K562 (cell line): ENCODE data around the gene CSTA. TPM values are rescaled to one million over a fixed set of nuclear protein-coding genes. Genes with fewer than 3 reads are reported as not detected.
A peak's percentile ranks its signal among the peaks of the same experiment; 100 is the strongest.

ENCODE experiments used
- ATAC-seq: fragments of 200-7000 bp; cut with Tn5 transposase; 3 replicates; pipeline ENCODE4 v1.9.1; 2020; ENCODE audit warnings: moderate library complexity
- BruUV-seq: library from RNA; stranded (reverse); fragments of 400-500 nt; replicated peaks from 2 replicates; lab custom pipeline; 2021; lab: Mats Ljungman, UMichigan
- CTCF ChIA-PET: fragments of 300-600 bp; formaldehyde crosslinking; extraction: SDS; loops from one replicate; lab custom pipeline; 2021; ENCODE audit warnings: low intra/inter-chr PET ratio; lab: Yijun Ruan, JAX
- POLR2A ChIA-PET: fragments of 300-600, 350-650 bp; sonication (Branson Sonifier 250); formaldehyde crosslinking; extraction: SDS; loops from one replicate; lab custom pipeline; 2021; ENCODE audit warnings: antibody characterized with exemption, inconsistent platforms; lab: Yijun Ruan, JAX
- DNase-seq, 4 experiments: peaks; one replicate each; pipeline versions ENCODE4 v3.0.0 to v3.0.0-alpha.2; 2011 to 2018; ENCODE audit warnings: low spot score in 3 of 4, mixed read lengths in 3 of 4; ENCODE audit errors: extremely low read depth in 1 of 4
- FAIRE-seq: peaks from 2 replicates; lab custom pipeline; 2011; peaks lifted over from hg19 to GRCh38; lab: Jason Lieb, UNC
- H2AFZ ChIP-seq: 2 replicates; pipeline ENCODE4 v1.6.0; 2011; ENCODE audit warnings: low read depth, low read length, control low read depth, inconsistent platforms
- H3K27ac ChIP-seq: fragments of 200-600 bp; 3 replicates; pipeline ENCODE4 v1.8.0; 2011; ENCODE audit warnings: low read depth, mild to moderate bottlenecking, control low read depth, inconsistent platforms, low read length, moderate library complexity, mixed read lengths; ENCODE audit errors: extremely low read depth
- H3K27me3 ChIP-seq, 2 experiments: fragments of 300-600 bp in 1 of 2; 2 replicates in 1 of 2; 3 replicates in 1 of 2; pipeline versions ENCODE4 v1.6.0 to v1.8.0; 2011; ENCODE audit warnings: inconsistent platforms in 2 of 2, low read length in 2 of 2, mild to moderate bottlenecking in 1 of 2, mixed read lengths in 1 of 2, moderate library complexity in 1 of 2; ENCODE audit not compliant: control insufficient read depth in 2 of 2, insufficient read depth in 2 of 2
- H3K36me3 ChIP-seq: fragments of 300-600 bp; 3 replicates; pipeline ENCODE4 v1.8.0; 2011; ENCODE audit warnings: mild to moderate bottlenecking, low read length, inconsistent platforms; ENCODE audit not compliant: control insufficient read depth, insufficient read depth
- H3K4me1 ChIP-seq, 2 experiments: fragments of 200-600 bp in 1 of 2; replicated peaks in 1 of 2; 2 replicates in 1 of 2; 3 replicates in 1 of 2; pipeline versions ENCODE4 v1.5.1 to v1.8.0; 2011; ENCODE audit warnings: inconsistent platforms in 2 of 2, low read length in 2 of 2, mild to moderate bottlenecking in 1 of 2, mixed read lengths in 1 of 2, moderate library complexity in 1 of 2; ENCODE audit not compliant: control insufficient read depth in 2 of 2, insufficient read depth in 2 of 2
- H3K4me2 ChIP-seq: 2 replicates; pipeline ENCODE4 v1.6.1; 2011; ENCODE audit warnings: low read length, control low read depth, inconsistent platforms, mixed read lengths; ENCODE audit not compliant: insufficient read depth
- H3K4me3 ChIP-seq: fragments of 200-600 bp; sonication (generic), shearing (Covaris generic); 2 replicates; pipeline ENCODE4 v1.5.1; 2016; ENCODE audit warnings: control low read depth, inconsistent platforms
- H3K79me2 ChIP-seq: fragments of 200-600 bp; 3 replicates; pipeline ENCODE4 v1.8.0; 2011; ENCODE audit warnings: low read length, inconsistent platforms; ENCODE audit not compliant: control insufficient read depth, insufficient read depth
- H3K9ac ChIP-seq, 2 experiments: 2 replicates each; pipeline versions ENCODE4 v1.6.0 to v1.6.1; 2011; ENCODE audit warnings: low read depth in 2 of 2, low read length in 2 of 2, control low read depth in 1 of 2, inconsistent platforms in 1 of 2, mild to moderate bottlenecking in 1 of 2, mixed read lengths in 1 of 2; ENCODE audit not compliant: insufficient read depth in 1 of 2
- H3K9me1 ChIP-seq: one replicate; pipeline ENCODE4 v1.6.0; 2011; ENCODE audit warnings: inconsistent platforms, mild to moderate bottlenecking, low read length, moderate library complexity; ENCODE audit not compliant: control insufficient read depth, insufficient read depth
- H3K9me3 ChIP-seq: replicated peaks from 2 replicates; pipeline ENCODE4 v1.5.1; 2011; ENCODE audit warnings: low read depth, low read length, inconsistent platforms; ENCODE audit not compliant: control insufficient read depth, insufficient read depth
- H4K20me1 ChIP-seq: replicated peaks from 2 replicates; pipeline ENCODE4 v1.6.1; 2011; ENCODE audit warnings: low read length, inconsistent platforms, mixed read lengths; ENCODE audit not compliant: control insufficient read depth, insufficient read depth
- ATF1 ChIP-seq, 2 experiments: fragments of 450-650 bp in 1 of 2; IDR thresholded peaks; 2 replicates each; pipeline ENCODE4 v1.6.1; 2016; ENCODE audit warnings: missing compliant biosample characterization in 1 of 2, missing genetic modification characterization in 1 of 2
- DMBX1 ChIP-seq: fragments of 250-450 bp; sonication (Bioruptor Pico); IDR thresholded peaks from 2 replicates; pipeline ENCODE4 v1.8.0; 2022; ENCODE audit warnings: inconsistent platforms, mild to moderate bottlenecking, moderate library complexity, borderline replicate concordance
- EGR1 ChIP-seq: fragments of 450-650 bp; conservative IDR thresholded peaks from 2 replicates; pipeline ENCODE4 v1.6.1; 2017; ENCODE audit warnings: mild to moderate bottlenecking
- NRF1 ChIP-seq, 2 experiments: fragments of 450-650 bp; IDR thresholded peaks in 1 of 2; conservative IDR thresholded peaks in 1 of 2; 2 replicates each; pipeline ENCODE4 v1.6.1; 2014; ENCODE audit warnings: mild to moderate bottlenecking in 2 of 2
- PML ChIP-seq: IDR thresholded peaks from 2 replicates; pipeline ENCODE4 v1.6.1; 2012; ENCODE audit warnings: low read length, inconsistent platforms
- ZNF3 ChIP-seq: fragments of 250-450 bp; sonication (Bioruptor Pico); IDR thresholded peaks from 2 replicates; pipeline ENCODE4 v1.5.0; 2021; ENCODE audit warnings: mild to moderate bottlenecking, moderate library complexity
- WGBS: fragments of 100-300 bp; shearing (Covaris generic); methylation state at CpG from one replicate; pipeline ENCODE4 v1.1.6; 2016; ENCODE audit warnings: low coverage, mixed read lengths; ENCODE audit not compliant: insufficient coverage; ENCODE audit errors: missing lambda C conversion rate; 5-methylcytosine and 5-hydroxymethylcytosine counted together
- in situ Hi-C: fragments of 300-500 bp; cut with MboI; formaldehyde crosslinking; loops from 4 replicates; pipeline ENCODE4 v1.15.0; 2018; ENCODE audit warnings: inconsistent platforms, mixed read lengths
- intact Hi-C: fragments of 100-400 bp; cut with micrococcal nuclease; formaldehyde crosslinking; loops from 2 replicates; pipeline ENCODE4 v1.14.2; 2022
- polyA plus RNA-seq, 8 experiments: library from polyadenylated mRNA; depleted of rRNA in 4 of 8; stranded (reverse) in 5 of 8; unstranded in 3 of 8; fragments of >200 nt; fragmentation: Nextera tagmentation in 2 of 8; fragmentation: Illumina TruSeq in 1 of 8; extraction: Ambion mirVana in 2 of 8; extraction: Trizol in 1 of 8; gene quantifications; 2 replicates each; pipeline versions ENCODE4 v1.2.1 to v1.2.3, GENCODE V29; 2011 to 2014; ENCODE audit warnings: inconsistent platforms in 1 of 8, missing spikeins in 1 of 8
- total RNA-seq, 7 experiments: library from RNA; depleted of rRNA in 6 of 7; stranded (reverse); fragments of >200 nt in 6 of 7; fragmentation: Illumina TruSeq in 2 of 7; extraction: Trizol in 2 of 7; gene quantifications; 2 replicates each; pipeline versions ENCODE4 v1.2.1 to v1.2.3, GENCODE V29; 2011 to 2021; ENCODE audit warnings: low replicate concordance in 1 of 7
- TF ChIP-seq, protein P1 (sequence below), 2 experiments: fragments of 200-800 bp in 1 of 2; sonication (Bioruptor generic) in 1 of 2; sonication (generic) in 1 of 2; formaldehyde crosslinking in 1 of 2; IDR thresholded peaks in 1 of 2; conservative IDR thresholded peaks in 1 of 2; 2 replicates each; pipeline versions ENCODE4 v1.5.0 to v1.6.1; 2016 to 2020; ENCODE audit warnings: missing compliant biosample characterization in 1 of 2, missing genetic modification characterization in 1 of 2, missing genetic modification reagents in 1 of 2
- TF ChIP-seq, protein P2 (sequence below): IDR thresholded peaks from 2 replicates; pipeline ENCODE4 v1.6.1; 2011; ENCODE audit warnings: borderline replicate concordance, low read depth, mild to moderate bottlenecking, moderate library complexity, low read length; ENCODE audit not compliant: insufficient read depth, poor library complexity, severe bottlenecking
- TF ChIP-seq, protein P3 (sequence below): fragments of 250-450 bp; sonication (Bioruptor Pico); IDR thresholded peaks from 2 replicates; pipeline ENCODE4 v1.8.0; 2021; ENCODE audit warnings: moderate library complexity, mild to moderate bottlenecking, inconsistent platforms

The CSTA gene
- total and polyA plus RNA-seq, 9 of the 15 experiments (the other 6 are each of a cell fraction or from before 2014, with no cell fraction given) = 0.11 to 3.1 (median 1.1) TPM

DNA sequence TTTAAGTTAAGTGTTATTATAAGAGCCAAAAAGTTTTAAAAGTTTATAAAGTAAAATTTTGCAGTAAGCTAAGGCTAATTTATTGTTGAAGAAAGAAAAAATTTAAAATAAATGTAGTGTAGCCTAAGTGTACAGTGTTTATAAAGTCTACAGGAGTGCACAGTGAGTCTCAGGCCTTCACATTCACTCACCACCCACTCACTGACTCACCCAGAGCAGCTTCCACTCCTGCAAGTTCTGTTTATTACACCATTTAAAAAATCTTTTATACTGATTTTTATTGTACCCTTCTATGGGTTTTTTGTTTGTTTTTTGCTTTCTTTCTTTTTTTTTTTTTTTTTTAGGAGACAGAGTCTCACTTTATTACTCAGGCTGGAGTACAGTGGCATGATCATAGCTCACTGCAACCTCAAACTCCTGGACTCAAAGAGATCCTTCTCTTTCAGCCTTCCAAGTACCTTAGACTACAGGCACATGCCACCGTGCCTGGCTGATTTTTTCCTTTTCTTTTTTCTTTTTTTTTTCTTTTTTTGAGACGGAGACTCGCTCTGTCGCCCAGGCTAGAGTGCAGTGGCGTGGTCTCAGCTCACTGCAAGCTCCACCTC is 25.9 kb downstream of the CSTA start:
- DNase-seq (no peak), FAIRE-seq (no peak), ATAC-seq (no peak)
- WGBS = 80% methylated on average over 2 of the region's 5 CpGs
- Histone ChIP-seq H3K4me2 (no peak overlapping the region), H4K20me1 (no peaks in the 10 kb centered on the region), H3K36me3 (no peaks in the 10 kb centered on the region), H3K9ac (no peak overlapping the region), H3K79me2 (no peaks in the 10 kb centered on the region), H3K27me3 (no peaks in the 10 kb centered on the region), H3K9me1 (no peaks in the 10 kb centered on the region), H3K9me3 (no peaks in the 10 kb centered on the region), H2AFZ (no peak overlapping the region), H3K27ac (no peak overlapping the region), H3K4me3 (no peak overlapping the region), H3K4me1 (peaks cover 0 to 8% of the 10 kb centered on the region in 2 experiments; a peak in 3 of 5 replicates)
- POLR2A ChIA-PET = no interaction called here
- no TSS peak for BruUV-seq
- TF ChIP-seq, protein P1, sequence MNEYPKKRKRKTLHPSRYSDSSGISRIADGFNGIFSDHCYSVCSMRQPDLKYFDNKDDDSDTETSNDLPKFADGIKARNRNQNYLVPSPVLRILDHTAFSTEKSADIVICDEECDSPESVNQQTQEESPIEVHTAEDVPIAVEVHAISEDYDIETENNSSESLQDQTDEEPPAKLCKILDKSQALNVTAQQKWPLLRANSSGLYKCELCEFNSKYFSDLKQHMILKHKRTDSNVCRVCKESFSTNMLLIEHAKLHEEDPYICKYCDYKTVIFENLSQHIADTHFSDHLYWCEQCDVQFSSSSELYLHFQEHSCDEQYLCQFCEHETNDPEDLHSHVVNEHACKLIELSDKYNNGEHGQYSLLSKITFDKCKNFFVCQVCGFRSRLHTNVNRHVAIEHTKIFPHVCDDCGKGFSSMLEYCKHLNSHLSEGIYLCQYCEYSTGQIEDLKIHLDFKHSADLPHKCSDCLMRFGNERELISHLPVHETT (CRISPR knock-in tag; conservative IDR thresholded peaks at IDR 0.05 in 1 of 2, IDR thresholded peaks at IDR 0.05 in 1 of 2) = no peak
- 0 out of 2 replicates have a peak, but pooled peaks have one; percentile 32 for TF ChIP-seq EGR1
- intact Hi-C loops = no loop called here
- CTCF ChIA-PET = no interaction called here
- in situ Hi-C loops = no loop called here

DNA sequence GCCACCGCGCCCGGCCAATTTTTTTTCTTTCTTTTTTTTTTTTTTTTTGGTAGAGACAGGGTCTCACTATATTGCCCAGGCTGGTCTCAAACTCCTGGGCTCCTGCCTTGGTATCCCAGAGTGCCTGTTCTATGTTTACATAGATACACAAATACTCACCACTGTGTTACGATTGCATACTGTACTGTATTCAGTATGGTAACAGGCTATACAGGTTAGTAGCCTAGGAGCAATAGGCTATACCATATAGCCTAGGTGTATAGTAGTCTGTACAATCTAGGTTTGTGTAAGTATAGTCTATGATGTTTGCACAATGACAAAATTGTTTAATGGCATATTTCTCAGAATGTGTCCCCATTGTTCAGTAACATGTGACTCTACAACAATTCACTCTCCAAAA is 26.6 kb downstream of the CSTA start:
- BruUV-seq = no TSS peak
- in situ Hi-C loops (no loop called here), intact Hi-C loops (no loop called here)
- TF ChIP-seq ATF1 (CRISPR knock-in tag; IDR thresholded peaks at IDR 0.05) (no peak), ATF1 (tag; IDR thresholded peaks at IDR 0.05) (no peak), DMBX1 (no peak), PML (no peak), NRF1 (conservative IDR thresholded peaks at IDR 0.05 in 1 of 2, IDR thresholded peaks at IDR 0.05 in 1 of 2) (no peak), ZNF3 (CRISPR knock-in tag) (no peak)
- TF ChIP-seq, protein P2, sequence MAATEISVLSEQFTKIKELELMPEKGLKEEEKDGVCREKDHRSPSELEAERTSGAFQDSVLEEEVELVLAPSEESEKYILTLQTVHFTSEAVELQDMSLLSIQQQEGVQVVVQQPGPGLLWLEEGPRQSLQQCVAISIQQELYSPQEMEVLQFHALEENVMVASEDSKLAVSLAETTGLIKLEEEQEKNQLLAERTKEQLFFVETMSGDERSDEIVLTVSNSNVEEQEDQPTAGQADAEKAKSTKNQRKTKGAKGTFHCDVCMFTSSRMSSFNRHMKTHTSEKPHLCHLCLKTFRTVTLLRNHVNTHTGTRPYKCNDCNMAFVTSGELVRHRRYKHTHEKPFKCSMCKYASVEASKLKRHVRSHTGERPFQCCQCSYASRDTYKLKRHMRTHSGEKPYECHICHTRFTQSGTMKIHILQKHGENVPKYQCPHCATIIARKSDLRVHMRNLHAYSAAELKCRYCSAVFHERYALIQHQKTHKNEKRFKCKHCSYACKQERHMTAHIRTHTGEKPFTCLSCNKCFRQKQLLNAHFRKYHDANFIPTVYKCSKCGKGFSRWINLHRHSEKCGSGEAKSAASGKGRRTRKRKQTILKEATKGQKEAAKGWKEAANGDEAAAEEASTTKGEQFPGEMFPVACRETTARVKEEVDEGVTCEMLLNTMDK = no peak
- TF ChIP-seq, protein P3, sequence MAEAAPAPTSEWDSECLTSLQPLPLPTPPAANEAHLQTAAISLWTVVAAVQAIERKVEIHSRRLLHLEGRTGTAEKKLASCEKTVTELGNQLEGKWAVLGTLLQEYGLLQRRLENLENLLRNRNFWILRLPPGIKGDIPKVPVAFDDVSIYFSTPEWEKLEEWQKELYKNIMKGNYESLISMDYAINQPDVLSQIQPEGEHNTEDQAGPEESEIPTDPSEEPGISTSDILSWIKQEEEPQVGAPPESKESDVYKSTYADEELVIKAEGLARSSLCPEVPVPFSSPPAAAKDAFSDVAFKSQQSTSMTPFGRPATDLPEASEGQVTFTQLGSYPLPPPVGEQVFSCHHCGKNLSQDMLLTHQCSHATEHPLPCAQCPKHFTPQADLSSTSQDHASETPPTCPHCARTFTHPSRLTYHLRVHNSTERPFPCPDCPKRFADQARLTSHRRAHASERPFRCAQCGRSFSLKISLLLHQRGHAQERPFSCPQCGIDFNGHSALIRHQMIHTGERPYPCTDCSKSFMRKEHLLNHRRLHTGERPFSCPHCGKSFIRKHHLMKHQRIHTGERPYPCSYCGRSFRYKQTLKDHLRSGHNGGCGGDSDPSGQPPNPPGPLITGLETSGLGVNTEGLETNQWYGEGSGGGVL (CRISPR knock-in tag) = no peak

More for the DNA sequence above, 26.6 kb downstream of the CSTA start:
- no peak overlapping the region for H2AFZ ChIP-seq
- peaks cover 0 to 8% of the 10 kb centered on the region in 2 experiments; a peak in 3 of 5 replicates for H3K4me1 ChIP-seq
- WGBS = 67% methylated on average over 1 of the region's 4 CpGs
- ATAC-seq (no peak), DNase-seq (no peak), FAIRE-seq (no peak)
- H3K9ac ChIP-seq = no peak overlapping the region; a peak in 1 of 4 replicates
- no peaks in the 10 kb centered on the region for H3K79me2 ChIP-seq
- no peaks in the 10 kb centered on the region for H3K9me3 ChIP-seq
- ChIA-PET POLR2A (no interaction called here), CTCF (no interaction called here)
- H3K36me3 ChIP-seq = no peaks in the 10 kb centered on the region
- no peak overlapping the region for H3K4me3 ChIP-seq
- H4K20me1 ChIP-seq = no peaks in the 10 kb centered on the region
- no peaks in the 10 kb centered on the region for H3K9me1 ChIP-seq
- H3K4me2 ChIP-seq = no peak overlapping the region
- H3K27me3 ChIP-seq = no peaks in the 10 kb centered on the region
- no peak overlapping the region for H3K27ac ChIP-seq
